Raji (cell line): ENCODE data around the gene SYNE4.

Experiments used
- POLR2A ChIP-seq: IDR thresholded peaks from 2 replicates; pipeline ENCODE4 v1.6.1; 2011; ENCODE audit warnings: low read depth, low read length, control low read depth; ENCODE audit not compliant: insufficient read depth

Gene SYNE4

DNA sequence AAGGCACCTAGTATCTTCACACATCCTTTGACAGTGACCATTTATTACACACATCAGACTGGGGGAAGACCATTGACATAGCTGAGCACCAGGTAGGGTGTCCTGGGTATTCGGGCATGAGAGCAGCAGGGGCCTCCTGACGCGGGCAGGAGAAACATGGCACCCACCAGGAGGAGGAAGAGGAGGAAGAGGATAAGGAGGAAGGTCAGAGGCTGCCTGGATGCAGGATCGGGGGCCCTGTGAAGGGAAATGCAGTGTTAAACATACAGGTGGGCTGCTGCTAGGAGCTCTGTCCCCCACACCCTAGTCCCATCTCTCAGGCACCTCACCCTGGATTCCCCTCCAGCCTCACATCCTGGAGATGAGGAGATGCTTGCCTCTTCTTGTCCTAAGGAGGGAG lies 5.3 kb downstream of the SYNE4 start:
- no peak for TF ChIP-seq POLR2A

DNA sequence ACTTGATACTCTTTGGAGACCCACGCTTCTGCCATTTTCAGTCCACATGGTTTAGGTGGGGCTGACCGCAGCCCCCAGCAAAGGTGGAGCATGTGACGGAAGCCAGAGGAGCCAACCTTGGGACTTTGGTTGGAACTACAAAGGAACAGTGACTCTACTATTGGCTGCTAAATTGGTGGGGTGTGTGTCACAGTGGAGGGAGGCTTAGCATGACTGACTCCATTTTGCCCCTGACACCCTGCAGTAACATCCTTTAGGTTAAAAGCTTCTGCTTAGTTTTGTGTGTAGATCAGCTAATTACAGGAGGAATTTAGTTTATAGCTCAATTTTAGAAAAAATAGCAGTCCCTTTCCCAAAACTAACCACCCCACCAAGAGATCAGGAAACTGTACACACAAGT lies 7.0 kb downstream of the SYNE4 start:
- TF ChIP-seq POLR2A = no peak

DNA sequence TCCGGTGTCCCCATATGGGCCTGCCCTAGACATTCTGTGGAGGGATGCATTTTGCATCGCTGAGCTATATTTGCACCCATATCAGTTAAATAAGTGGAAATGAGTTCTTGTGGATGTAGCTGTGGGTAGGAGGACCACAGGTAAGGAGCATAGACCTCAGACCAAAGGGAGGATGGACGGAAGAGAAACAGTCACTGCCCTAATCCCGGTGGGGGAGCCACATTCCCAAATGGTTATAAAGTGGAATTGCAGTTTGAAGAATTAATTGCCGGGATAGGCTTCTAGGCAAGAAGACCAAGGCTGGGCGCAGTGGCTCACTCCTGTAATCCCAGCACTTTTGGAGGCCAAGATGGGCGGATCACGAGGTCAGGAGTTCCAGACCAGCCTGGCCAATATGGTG lies 11.8 kb downstream of the SYNE4 start:
- no peak for TF ChIP-seq POLR2A

DNA sequence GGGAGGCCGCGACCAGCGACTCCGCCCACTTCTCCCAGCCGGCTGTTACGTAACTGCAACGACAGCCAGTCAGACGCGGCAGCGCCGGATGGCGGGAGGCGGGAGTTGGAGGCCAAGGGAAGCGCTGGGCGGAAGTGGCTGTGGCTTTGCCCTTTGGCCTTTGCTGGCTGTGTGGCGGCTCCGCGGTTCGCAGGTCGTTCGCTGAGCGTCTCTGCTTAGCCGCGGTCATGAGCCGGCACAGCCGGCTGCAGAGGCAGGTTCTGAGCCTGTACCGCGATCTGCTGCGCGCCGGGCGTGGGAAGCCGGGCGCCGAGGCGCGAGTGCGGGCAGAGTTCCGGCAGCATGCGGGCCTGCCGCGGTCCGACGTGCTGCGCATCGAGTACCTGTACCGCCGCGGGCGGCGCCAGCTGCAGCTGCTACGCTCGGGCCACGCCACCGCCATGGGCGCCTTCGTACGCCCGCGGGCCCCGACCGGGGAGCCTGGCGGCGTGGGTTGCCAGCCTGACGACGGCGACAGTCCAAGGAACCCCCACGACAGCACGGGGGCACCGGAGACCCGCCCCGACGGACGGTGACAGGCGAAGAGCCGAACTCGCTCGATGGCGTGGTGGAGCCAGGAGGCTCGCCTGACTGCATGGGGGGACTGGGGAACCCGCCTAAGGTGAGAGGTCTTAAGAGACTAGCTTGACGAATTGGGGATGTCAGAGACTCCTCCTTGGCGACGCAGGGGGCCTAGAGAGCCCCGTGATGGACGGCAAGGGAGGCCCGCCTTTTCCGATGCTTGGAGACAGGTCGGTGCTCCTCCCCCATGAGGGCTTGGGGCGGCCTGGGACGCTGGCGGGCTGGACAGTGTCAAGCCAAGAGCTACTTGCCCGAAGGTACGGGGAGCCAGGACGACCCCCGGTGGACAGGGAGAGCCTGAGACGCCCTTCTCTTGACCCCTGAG lies 13.3 kb downstream of the SYNE4 start, which contains the start of gene SDHAF1:
Gene SDHAF1, plus strand, starts transcription at position 141 of the 946 bp plus-strand sequence. Its CDS starts 87 bp downstream, at position 228.
- TF ChIP-seq POLR2A = peak; percentile 95

DNA sequence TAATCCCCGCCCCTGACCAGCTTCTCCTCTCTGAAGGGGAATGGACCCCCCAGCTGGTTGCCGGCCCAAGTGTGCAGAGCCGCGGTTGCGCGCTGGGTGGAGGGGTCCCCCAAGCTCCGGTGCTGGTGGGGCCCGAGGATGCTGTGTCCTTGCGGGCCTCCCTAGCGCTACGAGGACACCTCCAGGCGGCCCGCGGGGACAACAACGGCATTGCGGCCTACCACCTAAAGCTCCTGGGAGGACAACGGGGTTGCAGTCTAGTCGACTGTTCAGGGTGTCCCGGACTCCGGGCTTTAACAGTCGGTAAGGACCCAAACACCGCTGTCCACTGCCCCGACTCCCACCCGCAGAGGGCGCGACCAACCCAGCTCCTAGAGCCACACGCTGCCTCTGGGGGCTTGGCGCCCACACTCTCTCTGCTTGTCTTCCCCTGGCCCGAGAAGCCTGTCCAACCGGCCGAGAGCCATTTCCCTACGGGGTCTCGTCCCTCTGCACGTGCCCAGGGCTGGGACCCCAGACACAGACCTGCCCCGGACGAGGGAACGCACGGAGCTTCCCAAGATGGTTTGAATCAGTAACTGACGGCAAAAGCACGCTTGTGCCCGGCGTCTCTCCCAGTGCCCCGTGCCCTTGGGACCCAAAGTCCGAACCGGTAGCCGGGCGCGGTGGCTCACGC lies 14.6 kb downstream of the SYNE4 start:
- no peak for TF ChIP-seq POLR2A

DNA sequence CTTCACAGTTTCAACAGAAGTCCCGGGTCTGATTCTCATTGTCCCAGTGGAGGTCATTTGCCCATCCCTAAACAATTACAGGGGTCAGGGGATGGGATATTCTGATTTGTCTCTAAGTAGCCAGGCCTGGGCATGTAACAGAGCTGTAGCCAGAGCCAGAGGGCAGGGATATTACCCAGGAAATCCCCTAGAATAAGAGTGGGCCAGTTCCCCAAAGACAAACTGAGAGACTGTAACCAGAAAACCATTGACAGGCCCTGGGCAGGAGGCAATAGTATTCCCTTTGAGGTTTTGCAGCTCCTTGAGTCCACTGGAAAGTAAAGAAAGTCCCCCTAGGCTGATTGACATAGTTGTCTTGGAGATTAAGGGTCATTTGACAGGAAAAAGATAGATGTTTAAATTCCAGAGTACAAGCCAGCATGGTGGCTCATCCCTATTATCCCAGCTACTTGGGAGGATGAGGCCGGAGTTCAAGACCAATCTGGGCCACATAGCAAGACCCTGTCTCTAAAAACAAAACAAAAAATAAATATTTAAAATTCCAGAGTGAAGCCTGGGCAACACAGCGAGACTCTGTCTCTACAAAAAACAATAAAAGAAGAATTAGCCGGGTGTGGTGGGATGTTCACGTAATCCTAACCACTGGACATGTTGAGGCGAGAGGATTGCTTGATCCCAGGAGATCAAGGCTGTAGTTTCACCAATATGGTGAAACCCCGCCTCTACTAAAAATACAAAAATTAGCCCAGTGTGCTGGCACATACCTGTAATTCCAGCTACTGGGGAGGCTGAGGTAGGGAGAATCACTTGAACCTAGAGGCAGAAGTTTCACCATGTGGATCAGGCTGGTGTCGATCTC lies 15.5 kb downstream of the SYNE4 start:
- TF ChIP-seq POLR2A = no peak

DNA sequence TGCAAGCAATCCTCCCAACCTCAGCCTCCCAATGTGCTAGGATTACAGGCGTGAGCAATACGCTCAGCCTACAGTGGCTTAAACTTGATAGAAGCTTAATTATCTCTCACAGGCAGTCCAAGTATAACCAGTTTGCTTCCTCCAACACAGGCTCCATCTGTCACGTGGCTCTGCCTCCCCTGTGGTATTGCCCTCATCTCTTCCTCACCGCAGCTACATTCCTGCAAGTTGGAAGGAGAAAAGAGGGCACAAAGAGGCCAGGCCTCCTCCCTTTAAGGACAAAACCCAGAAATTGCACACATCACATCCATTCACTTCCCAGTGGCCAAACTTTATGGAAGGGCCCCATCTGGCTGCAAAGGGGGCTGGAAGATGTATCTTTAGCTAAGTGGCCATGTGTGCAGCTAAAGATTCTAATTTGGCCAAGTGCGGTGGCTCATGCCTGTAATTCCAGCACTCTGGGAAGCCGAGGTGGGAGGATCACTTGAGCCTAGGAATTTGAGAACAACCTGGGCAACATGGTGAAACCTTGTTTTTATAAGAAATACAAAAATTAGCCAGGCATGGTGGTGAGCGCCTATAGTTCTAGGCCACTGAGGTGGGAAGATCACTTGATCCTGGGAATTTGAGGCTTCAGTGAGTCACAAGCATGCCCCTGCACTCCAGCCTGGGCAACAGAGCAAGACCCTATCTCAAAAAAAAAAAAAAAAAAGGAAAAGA lies 16.7 kb downstream of the SYNE4 start:
- TF ChIP-seq POLR2A = no peak

DNA sequence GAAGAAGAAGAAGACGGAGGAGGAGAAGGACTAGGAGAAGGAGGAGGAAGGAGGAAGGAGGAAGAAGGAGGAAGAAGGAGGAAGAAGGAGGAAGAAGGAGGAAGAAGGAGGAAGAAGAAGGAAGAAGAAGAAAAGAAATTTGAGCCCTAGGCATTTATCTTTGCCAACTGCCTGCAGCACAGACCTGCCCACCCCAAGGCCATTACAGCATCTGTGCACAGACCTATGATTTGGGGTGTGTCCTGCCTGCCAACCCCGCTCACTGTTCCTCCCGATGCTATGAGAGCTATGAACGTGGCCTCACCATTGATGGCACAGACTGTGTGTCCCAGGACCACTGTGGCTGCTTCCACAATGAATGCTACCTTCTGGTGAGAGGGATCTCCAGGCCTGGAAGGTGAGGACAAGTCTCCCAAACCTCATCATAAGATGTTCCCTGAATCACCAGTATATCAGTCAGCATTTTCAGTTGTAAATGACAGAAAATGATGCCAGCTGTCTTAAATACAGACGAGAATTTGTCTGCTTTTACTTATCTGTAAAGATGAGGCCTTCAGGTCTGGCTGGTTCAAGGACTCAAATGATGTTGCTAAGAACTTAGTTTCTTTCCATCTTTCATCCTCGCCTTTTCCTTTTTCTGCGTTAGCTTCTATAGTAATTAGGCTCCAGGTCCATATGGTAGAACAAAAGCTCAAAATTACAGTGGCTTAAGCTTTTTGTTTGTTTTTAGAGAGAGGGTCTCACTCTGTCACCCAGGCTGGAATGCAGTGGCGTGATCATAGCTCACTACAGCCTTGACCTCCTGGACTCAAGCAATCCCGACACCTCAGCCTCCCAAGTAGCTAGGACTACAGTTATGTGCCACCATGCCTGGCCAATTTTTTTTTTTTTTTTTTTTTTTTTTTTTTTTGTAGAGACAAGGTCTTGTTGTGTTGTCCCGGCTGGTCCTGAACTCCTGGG lies 17.6 kb downstream of the SYNE4 start:
- TF ChIP-seq POLR2A = no peak

DNA sequence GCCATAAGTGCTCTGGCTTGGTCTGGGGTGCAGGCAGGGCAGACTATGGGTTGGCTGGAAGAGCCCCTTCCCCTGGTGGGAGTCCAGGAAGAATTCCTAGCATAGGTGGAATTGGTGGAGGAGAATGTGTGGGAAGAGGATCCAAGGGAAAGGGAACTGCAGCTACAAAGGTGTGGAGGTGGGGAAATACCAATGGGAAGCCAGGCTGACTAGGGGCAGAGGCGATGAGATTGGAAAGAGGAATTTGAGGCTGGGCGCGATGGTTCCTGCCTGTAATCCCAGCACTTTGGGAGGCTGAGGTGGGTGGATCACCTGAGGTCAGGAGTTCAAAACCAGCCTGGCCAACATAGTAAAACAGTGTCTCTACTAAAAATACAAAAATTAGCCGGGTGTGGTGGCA lies 18.5 kb downstream of the SYNE4 start:
- TF ChIP-seq POLR2A = no peak

DNA sequence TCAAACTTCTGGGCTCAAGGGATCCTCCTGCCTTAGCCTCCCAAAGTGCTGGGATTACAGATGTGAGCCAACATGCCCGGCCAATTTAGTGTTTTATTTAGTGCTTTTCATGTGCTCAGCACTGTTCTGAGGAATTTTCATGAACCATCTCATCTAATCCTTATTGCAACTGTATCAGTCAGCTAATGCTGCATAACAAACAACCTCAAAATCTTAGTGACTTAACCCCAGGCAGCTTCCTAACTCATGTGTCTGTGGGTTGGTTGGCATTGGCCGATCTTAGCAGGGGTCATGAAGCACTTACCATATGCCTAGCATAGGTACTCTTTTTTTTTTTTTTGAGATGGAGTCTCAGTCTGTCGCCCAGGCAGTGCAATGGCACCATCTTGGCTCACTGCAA lies 19.8 kb downstream of the SYNE4 start:
- TF ChIP-seq POLR2A = no peak

DNA sequence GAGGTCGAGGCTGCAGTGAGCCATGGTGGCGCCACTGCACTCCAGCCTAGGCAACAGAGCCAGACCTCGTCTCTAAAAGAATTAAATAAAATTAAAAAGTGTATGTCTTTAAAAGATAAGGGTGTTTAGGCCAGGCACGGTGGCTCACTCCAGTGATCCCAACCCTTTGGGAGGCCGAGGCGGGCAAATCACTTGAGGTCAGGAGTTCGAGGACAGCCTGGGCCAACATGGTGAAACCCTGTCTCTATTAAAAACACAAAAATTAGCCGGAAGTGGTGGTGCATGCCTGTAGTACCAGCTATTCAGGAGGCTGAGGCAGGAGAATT lies 21.1 kb downstream of the SYNE4 start:
- no peak for TF ChIP-seq POLR2A

DNA sequence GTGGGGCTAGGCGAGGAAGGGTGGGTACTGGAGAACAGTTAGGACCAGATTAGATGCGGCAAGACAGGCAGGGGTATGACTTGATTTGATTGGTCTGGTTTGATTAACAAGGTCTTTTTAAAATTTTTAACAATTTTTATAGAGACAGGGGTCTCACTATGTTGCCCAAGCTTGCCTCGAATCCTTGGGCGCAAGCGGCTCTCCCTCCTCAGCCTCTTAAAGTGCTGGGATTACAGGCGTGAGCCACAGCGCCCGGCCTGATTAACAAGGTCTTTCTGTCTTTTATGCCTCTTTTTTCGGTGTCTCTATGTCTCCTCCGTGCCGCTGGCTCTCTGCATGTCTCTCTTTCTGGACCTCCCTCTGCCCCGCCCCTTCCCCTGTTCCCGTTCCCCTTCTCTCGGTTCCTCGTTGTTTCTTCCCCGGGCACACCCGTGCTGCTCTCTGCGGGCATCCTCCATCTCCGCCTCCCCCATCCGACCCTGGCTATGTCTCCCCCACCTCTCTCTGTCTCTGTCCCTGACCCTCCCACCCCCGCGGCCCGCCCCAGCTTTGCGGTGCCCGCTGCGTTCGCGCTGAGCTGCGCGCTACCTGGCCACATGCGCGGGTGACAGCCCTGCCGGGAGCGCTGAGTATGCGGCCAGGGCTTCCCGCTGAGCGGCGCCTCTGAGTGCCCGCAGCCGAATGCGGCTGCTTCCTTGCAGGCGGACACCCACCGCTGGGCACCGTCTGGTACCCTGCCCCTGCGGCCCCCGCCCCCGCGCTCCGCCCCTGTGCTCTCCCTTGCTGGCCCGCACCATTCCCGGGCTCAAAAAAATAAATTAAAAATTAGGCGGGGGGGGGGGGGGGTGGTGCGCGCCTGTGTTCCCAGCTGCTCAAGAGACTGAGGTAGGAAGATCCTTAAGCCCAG lies 21.7 kb downstream of the SYNE4 start:
- no peak for TF ChIP-seq POLR2A

DNA sequence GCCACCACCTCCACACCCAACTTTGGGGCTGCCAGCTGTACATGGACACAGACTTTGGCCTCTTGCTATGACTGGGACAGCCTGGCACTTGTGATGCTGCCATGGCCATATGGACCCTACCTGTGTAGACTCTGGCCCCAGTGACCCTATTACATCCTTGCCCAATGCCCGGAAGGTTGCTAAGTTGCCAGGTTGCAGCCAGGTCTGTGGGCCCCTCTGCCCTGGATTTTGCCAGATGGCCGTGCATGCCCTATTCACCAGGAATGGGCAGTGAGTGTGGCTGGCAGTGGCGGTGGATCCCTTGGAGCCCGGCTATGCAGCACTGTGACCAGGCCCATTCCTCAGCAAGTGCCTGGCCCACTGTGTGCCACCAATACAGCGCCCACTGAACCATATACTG lies 22.5 kb downstream of the SYNE4 start:
- no peak for TF ChIP-seq POLR2A
